Measurements from ENCODE around the gene PRR19.

DNA sequence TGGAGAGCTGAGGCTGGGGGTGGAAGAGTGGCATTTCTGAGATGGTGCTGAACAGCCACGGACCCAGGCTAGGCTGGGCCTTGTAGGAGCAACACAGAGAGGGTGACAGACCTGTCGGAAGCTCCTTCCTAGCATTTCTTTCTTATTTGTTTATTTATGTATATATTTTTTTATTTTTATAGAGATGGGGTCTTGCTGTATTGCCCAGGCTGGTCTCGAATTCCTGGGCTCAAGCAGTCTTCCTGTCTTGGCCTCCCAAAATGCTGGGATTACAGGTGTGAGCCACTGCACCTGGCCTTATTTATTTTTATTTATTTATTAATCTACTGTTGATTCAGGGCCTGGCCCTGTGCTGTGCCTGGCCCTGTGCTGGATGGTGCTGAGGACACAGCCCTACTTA is 26.4 kb upstream of the PRR19 start:
- no peak for TF ChIP-seq ZNF274 (IDR thresholded peaks at IDR 0.05; ENCODE audit: low read depth, low read length)
- TF ChIP-seq SUZ12 (IDR thresholded peaks at IDR 0.05; ENCODE audit: extremely low read depth, insufficient read depth, insufficient read length), result no peak
- TF ChIP-seq YY1 (IDR thresholded peaks at IDR 0.05; ENCODE audit: insufficient read depth, insufficient read length), result no peak
